ENCODE data around the gene PDE8B.

DNA sequence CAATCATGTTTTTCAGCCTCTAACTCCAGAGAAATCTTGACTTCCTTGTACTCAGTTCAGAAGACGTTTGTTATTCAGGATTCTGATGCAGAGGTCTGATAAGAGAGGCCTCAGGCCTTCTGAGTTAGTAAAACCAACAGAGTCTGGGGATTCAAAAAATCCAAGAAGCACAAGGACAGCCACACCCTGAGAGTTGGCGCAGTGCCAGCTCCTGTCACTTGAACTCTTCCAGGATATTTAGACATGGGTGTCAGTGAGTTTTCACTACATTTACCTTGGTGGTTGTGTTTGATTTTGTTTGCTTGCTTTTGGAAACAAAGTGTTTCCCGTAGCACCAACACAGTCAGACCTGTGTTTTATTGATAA is 41.6 kb upstream of the PDE8B start:
- TF ChIP-seq, protein P1, sequence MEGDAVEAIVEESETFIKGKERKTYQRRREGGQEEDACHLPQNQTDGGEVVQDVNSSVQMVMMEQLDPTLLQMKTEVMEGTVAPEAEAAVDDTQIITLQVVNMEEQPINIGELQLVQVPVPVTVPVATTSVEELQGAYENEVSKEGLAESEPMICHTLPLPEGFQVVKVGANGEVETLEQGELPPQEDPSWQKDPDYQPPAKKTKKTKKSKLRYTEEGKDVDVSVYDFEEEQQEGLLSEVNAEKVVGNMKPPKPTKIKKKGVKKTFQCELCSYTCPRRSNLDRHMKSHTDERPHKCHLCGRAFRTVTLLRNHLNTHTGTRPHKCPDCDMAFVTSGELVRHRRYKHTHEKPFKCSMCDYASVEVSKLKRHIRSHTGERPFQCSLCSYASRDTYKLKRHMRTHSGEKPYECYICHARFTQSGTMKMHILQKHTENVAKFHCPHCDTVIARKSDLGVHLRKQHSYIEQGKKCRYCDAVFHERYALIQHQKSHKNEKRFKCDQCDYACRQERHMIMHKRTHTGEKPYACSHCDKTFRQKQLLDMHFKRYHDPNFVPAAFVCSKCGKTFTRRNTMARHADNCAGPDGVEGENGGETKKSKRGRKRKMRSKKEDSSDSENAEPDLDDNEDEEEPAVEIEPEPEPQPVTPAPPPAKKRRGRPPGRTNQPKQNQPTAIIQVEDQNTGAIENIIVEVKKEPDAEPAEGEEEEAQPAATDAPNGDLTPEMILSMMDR (IDR thresholded peaks at IDR 0.05): no peak
- no peak for TF ChIP-seq EZH2 (IDR thresholded peaks at IDR 0.05; ENCODE audit: borderline replicate concordance, insufficient read depth, low read depth, low read length, poor library complexity, severe bottlenecking)
